HepG2 (cell line): ENCODE results near the gene KIZ. TPM values are rescaled to one million over a fixed set of nuclear protein-coding genes. Genes with fewer than 3 reads are reported as not detected.

Experiments used
- ATAC-seq: fragments of 200-7000 bp; cut with Tn5 transposase; 3 replicates; pipeline ENCODE4 v1.9.1; 2020; ENCODE audit warnings: mild to moderate bottlenecking, moderate library complexity
- BruUV-seq: library from RNA; stranded (reverse); fragments of 400-500 nt; replicated peaks from 2 replicates; lab custom pipeline; 2021; lab: Mats Ljungman, UMichigan
- CTCF ChIA-PET: fragments of 300-600 bp; formaldehyde crosslinking; extraction: SDS; loops from one replicate; lab custom pipeline; 2021; ENCODE audit warnings: low total read pairs, inconsistent platforms, low intra/inter-chr PET ratio; lab: Yijun Ruan, JAX
- POLR2A ChIA-PET: fragments of 350-600 bp; sonication (Branson Sonifier 250); formaldehyde crosslinking; loops from one replicate; lab custom pipeline; 2020; ENCODE audit warnings: antibody characterized with exemption, inconsistent platforms; lab: Yijun Ruan, JAX
- DNase-seq: peaks from one replicate; pipeline ENCODE4 v3.0.0-alpha.2; 2015; ENCODE audit warnings: low spot score
- FAIRE-seq: peaks from 3 replicates; lab custom pipeline; 2011; peaks lifted over from hg19 to GRCh38; lab: Jason Lieb, UNC
- H2AFZ ChIP-seq: one replicate; pipeline ENCODE4 v1.6.1; 2011; ENCODE audit warnings: low read length, inconsistent platforms
- H3K27ac ChIP-seq: fragments of 300-600 bp; 3 replicates; pipeline ENCODE4 v1.8.0; 2011; ENCODE audit warnings: mixed run types, mild to moderate bottlenecking, mixed read lengths, low read length, inconsistent platforms; ENCODE audit not compliant: insufficient read depth; ENCODE audit errors: extremely low read length
- H3K27me3 ChIP-seq, 2 experiments: fragments of 200-600 bp in 1 of 2; 2 replicates in 1 of 2; 3 replicates in 1 of 2; pipeline versions ENCODE4 v1.6.0 to v1.8.0; 2011; ENCODE audit warnings: low read length in 2 of 2, mild to moderate bottlenecking in 2 of 2, moderate library complexity in 2 of 2, inconsistent platforms in 1 of 2; ENCODE audit not compliant: insufficient read depth in 2 of 2, control insufficient read depth in 1 of 2
- H3K36me3 ChIP-seq, 2 experiments: fragments of 200-600 bp in 1 of 2; replicated peaks in 1 of 2; 2 replicates in 1 of 2; 3 replicates in 1 of 2; pipeline versions ENCODE4 v1.5.1 to v1.8.0; 2011; ENCODE audit warnings: low read length in 2 of 2, inconsistent platforms in 1 of 2; ENCODE audit not compliant: insufficient read depth in 2 of 2, control insufficient read depth in 1 of 2
- H3K4me1 ChIP-seq: 2 replicates; pipeline ENCODE4 v1.5.1; 2012; ENCODE audit warnings: low read length, inconsistent platforms; ENCODE audit not compliant: insufficient read depth
- H3K4me2 ChIP-seq: 2 replicates; pipeline ENCODE4 v1.6.0; 2011; ENCODE audit warnings: low read depth, low read length, inconsistent platforms
- H3K4me3 ChIP-seq, 3 experiments: fragments of 200-600 bp in 1 of 3; sonication (generic), shearing (Covaris generic) in 1 of 3; replicated peaks in 1 of 3; 2 replicates each; pipeline ENCODE4 v1.5.1; 2011 to 2016; ENCODE audit warnings: low read length in 3 of 3, inconsistent platforms in 2 of 3, low read depth in 2 of 3, mild to moderate bottlenecking in 2 of 3, control low read depth in 1 of 3, mixed read lengths in 1 of 3; ENCODE audit not compliant: insufficient read depth in 1 of 3
- H3K79me2 ChIP-seq: one replicate; pipeline ENCODE4 v1.6.1; 2011; ENCODE audit warnings: low read length, inconsistent platforms; ENCODE audit not compliant: insufficient read depth
- H3K9ac ChIP-seq: 2 replicates; pipeline ENCODE4 v1.6.0; 2011; ENCODE audit warnings: mild to moderate bottlenecking, low read depth, low read length, inconsistent platforms; ENCODE audit not compliant: insufficient read depth
- H3K9me3 ChIP-seq: 2 replicates; pipeline ENCODE4 v1.5.1; 2012; ENCODE audit warnings: mild to moderate bottlenecking, low read length
- H4K20me1 ChIP-seq: 2 replicates; pipeline ENCODE4 v1.6.0; 2011; ENCODE audit warnings: inconsistent platforms, mild to moderate bottlenecking, low read length, moderate library complexity; ENCODE audit not compliant: insufficient read depth
- ATF5 ChIP-seq: sonication (generic); formaldehyde crosslinking; IDR thresholded peaks from 2 replicates; pipeline ENCODE4 v1.4.0; 2020; ENCODE audit warnings: mild to moderate bottlenecking, low read depth, missing genetic modification reagents
- KLF16 ChIP-seq, 2 experiments: sonication (generic) in 1 of 2; formaldehyde crosslinking in 1 of 2; IDR thresholded peaks; 2 replicates each; pipeline versions ENCODE4 v1.6.1 to v1.8.0; 2016 to 2023; ENCODE audit warnings: missing genetic modification reagents in 2 of 2, missing compliant biosample characterization in 1 of 2
- MLXIP ChIP-seq: sonication (generic); formaldehyde crosslinking; IDR thresholded peaks from 2 replicates; pipeline ENCODE4 v1.9.0; 2021; ENCODE audit warnings: missing genetic modification reagents, borderline replicate concordance
- MXD4 ChIP-seq: IDR thresholded peaks from 2 replicates; pipeline ENCODE4 v1.6.1; 2016; ENCODE audit warnings: mild to moderate bottlenecking, missing biosample characterization, missing genetic modification reagents
- PAWR ChIP-seq: sonication (generic); formaldehyde crosslinking; IDR thresholded peaks from 2 replicates; pipeline ENCODE4 v1.4.0; 2020; ENCODE audit warnings: missing genetic modification reagents, mild to moderate bottlenecking, borderline replicate concordance
- ZBTB40 ChIP-seq, 2 experiments: fragments of 450-650 bp in 1 of 2; sonication (generic) in 1 of 2; formaldehyde crosslinking in 1 of 2; IDR thresholded peaks; 2 replicates each; pipeline versions ENCODE4 v1.6.1 to v1.8.0; 2016 to 2022; ENCODE audit warnings: antibody characterized with exemption in 1 of 2, mild to moderate bottlenecking in 1 of 2, missing genetic modification reagents in 1 of 2
- ZNF12 ChIP-seq: sonication (generic); formaldehyde crosslinking; IDR thresholded peaks from 2 replicates; pipeline ENCODE4 v1.5.0; 2020; ENCODE audit warnings: missing genetic modification reagents
- ZNF557 ChIP-seq: sonication (generic); formaldehyde crosslinking; IDR thresholded peaks from 2 replicates; pipeline ENCODE4 v1.4.0; 2020; ENCODE audit warnings: missing genetic modification reagents
- ZNF713 ChIP-seq: sonication (generic); formaldehyde crosslinking; IDR thresholded peaks from 2 replicates; pipeline ENCODE4 v1.4.0; 2020; ENCODE audit warnings: mild to moderate bottlenecking, missing genetic modification reagents
- WGBS: methylation state at CpG from one replicate; pipeline ENCODE4 v1.1.6; 2017; ENCODE audit warnings: low lambda C conversion rate; 5-methylcytosine and 5-hydroxymethylcytosine counted together
- in situ Hi-C: cut with HindIII; loops from 2 replicates; pipeline ENCODE4 v1.10.0; 2017; ENCODE audit warnings: low pct_unique_long_range_greater_than_20kb; ENCODE audit not compliant: extremely low pct_ligation_motif_present
- intact Hi-C: fragments of 100-400 bp; cut with micrococcal nuclease; formaldehyde crosslinking; loops from one replicate; pipeline ENCODE4 v1.10.0; 2022; ENCODE audit not compliant: unreplicated experiment
- polyA plus RNA-seq, 8 experiments: library from polyadenylated mRNA; depleted of rRNA in 3 of 8; stranded (reverse) in 7 of 8; unstranded in 1 of 8; fragments of >200 nt; fragmentation: Illumina TruSeq in 4 of 8; extraction: Trizol in 4 of 8; gene quantifications; 2 replicates each; pipeline versions ENCODE4 v1.2.1 to v1.2.3, GENCODE V29; 2011 to 2016; ENCODE audit warnings: low read depth in 4 of 8, missing spikeins in 1 of 8, mixed read lengths in 1 of 8; ENCODE audit not compliant: insufficient read depth in 1 of 8
- total RNA-seq, 5 experiments: library from RNA; depleted of rRNA; stranded (reverse); fragments of >200 nt; fragmentation: Illumina TruSeq; extraction: Trizol; gene quantifications; 2 replicates each; pipeline ENCODE4 v1.2.3, GENCODE V29; 2016; ENCODE audit warnings: low read depth in 1 of 5
- TF ChIP-seq, protein P1 (sequence below): sonication (generic); formaldehyde crosslinking; IDR thresholded peaks from 2 replicates; pipeline ENCODE4 v1.4.0; 2020; ENCODE audit warnings: low read depth, mild to moderate bottlenecking, missing genetic modification reagents

KIZ gene
- total and polyA plus RNA-seq, 2 of the 13 experiments (the other 11 are each of a cell fraction or from before 2014, with no cell fraction given), result 46.3 to 114 TPM

DNA sequence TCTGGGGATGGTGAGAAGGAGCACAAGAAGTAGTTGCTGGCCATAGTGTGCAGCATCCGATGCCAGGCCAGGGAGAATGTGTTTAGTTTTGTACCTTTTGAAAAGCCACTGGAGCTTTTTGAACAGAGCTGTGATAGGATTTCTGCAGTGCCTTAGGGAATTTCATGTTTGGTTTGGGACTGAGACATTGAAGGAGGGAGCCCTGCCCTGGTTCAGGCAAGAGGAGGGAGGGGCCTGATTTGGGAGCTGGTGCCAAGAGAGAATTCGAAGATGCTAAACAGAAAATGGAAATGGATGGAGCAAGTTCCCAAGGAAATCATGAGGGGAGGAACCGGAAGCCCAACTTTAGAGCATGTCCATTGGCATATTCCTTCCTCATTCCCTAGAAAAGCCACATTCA, 80.7 kb downstream of the KIZ start:
- in situ Hi-C loops, result no loop called here
- FAIRE-seq (no peak), ATAC-seq (no peak)
- TF ChIP-seq MLXIP (CRISPR knock-in tag) (no peak), MXD4 (no peak), ZNF713 (CRISPR knock-in tag) (no peak), ZNF12 (CRISPR knock-in tag) (no peak), ATF5 (CRISPR knock-in tag) (no peak), PAWR (no peak), KLF16 (CRISPR knock-in tag; IDR thresholded peaks at IDR 0.05) (no peak), ZNF557 (no peak), ZBTB40 (IDR thresholded peaks at IDR 0.05) (no peak), ZBTB40 (CRISPR knock-in tag; IDR thresholded peaks at IDR 0.05) (no peak)
- TF ChIP-seq, protein P1, sequence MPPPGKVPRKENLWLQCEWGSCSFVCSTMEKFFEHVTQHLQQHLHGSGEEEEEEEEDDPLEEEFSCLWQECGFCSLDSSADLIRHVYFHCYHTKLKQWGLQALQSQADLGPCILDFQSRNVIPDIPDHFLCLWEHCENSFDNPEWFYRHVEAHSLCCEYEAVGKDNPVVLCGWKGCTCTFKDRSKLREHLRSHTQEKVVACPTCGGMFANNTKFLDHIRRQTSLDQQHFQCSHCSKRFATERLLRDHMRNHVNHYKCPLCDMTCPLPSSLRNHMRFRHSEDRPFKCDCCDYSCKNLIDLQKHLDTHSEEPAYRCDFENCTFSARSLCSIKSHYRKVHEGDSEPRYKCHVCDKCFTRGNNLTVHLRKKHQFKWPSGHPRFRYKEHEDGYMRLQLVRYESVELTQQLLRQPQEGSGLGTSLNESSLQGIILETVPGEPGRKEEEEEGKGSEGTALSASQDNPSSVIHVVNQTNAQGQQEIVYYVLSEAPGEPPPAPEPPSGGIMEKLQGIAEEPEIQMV (CRISPR knock-in tag), result no peak

More for the DNA sequence above, 80.7 kb downstream of the KIZ start:
- H3K27me3 ChIP-seq, result no peaks in the 10 kb centered on the region
- H4K20me1 ChIP-seq, result no peaks in the 10 kb centered on the region
- 0 out of 2 replicates have a peak, but pooled peaks cover 6% of the 10 kb centered on the region for H3K4me1 ChIP-seq
- H3K79me2 ChIP-seq, result no peaks in the 10 kb centered on the region
- intact Hi-C loops, result no loop called here
- no TSS peak for BruUV-seq
- no peak overlapping the region for H2AFZ ChIP-seq
- H3K9me3 ChIP-seq, result no peaks in the 10 kb centered on the region
- WGBS, result 95% methylated on average over 3 of the region's 3 CpGs
- no peak overlapping the region for H3K4me2 ChIP-seq
- DNase-seq, result no peak
- H3K9ac ChIP-seq, result no peak overlapping the region
- no peak overlapping the region for H3K4me3 ChIP-seq
- ChIA-PET CTCF (no interaction called here), POLR2A (no interaction called here)
- H3K27ac ChIP-seq, result no peak overlapping the region
- peaks cover 16 to 44% of the 10 kb centered on the region in 2 experiments; a peak in 4 of 5 replicates for H3K36me3 ChIP-seq
